ENCODE data around the gene TMEM150B.

- no peak for TF ChIP-seq EZH2 (IDR thresholded peaks at IDR 0.05; ENCODE audit: borderline replicate concordance, low read length)
- no peak for TF ChIP-seq CTCF (IDR thresholded peaks at IDR 0.05; ENCODE audit: low read length)
Measured at GRCh38 chr19:55321466-55322137, 3.5 kb downstream of the TMEM150B start.

All from OCI-LY1 (cell line).